HepG2 (cell line): ENCODE measurements around the gene CCNJL. TPM values are rescaled to one million over a fixed set of nuclear protein-coding genes. Genes with fewer than 3 reads are reported as not detected.

Experiments
- ATAC-seq: fragments of 200-7000 bp; cut with Tn5 transposase; 3 replicates; pipeline ENCODE4 v1.9.1; 2020; ENCODE audit warnings: mild to moderate bottlenecking, moderate library complexity
- BruUV-seq: library from RNA; stranded (reverse); fragments of 400-500 nt; replicated peaks from 2 replicates; lab custom pipeline; 2021; lab: Mats Ljungman, UMichigan
- CTCF ChIA-PET: fragments of 300-600 bp; formaldehyde crosslinking; extraction: SDS; loops from one replicate; lab custom pipeline; 2021; ENCODE audit warnings: low total read pairs, inconsistent platforms, low intra/inter-chr PET ratio; lab: Yijun Ruan, JAX
- POLR2A ChIA-PET: fragments of 350-600 bp; sonication (Branson Sonifier 250); formaldehyde crosslinking; loops from one replicate; lab custom pipeline; 2020; ENCODE audit warnings: antibody characterized with exemption, inconsistent platforms; lab: Yijun Ruan, JAX
- DNase-seq: peaks from one replicate; pipeline ENCODE4 v3.0.0-alpha.2; 2015; ENCODE audit warnings: low spot score
- FAIRE-seq: peaks from 3 replicates; lab custom pipeline; 2011; peaks lifted over from hg19 to GRCh38; lab: Jason Lieb, UNC
- H2AFZ ChIP-seq: one replicate; pipeline ENCODE4 v1.6.1; 2011; ENCODE audit warnings: low read length, inconsistent platforms
- H3K27ac ChIP-seq: fragments of 300-600 bp; 3 replicates; pipeline ENCODE4 v1.8.0; 2011; ENCODE audit warnings: mixed run types, mild to moderate bottlenecking, mixed read lengths, low read length, inconsistent platforms; ENCODE audit not compliant: insufficient read depth; ENCODE audit errors: extremely low read length
- H3K27me3 ChIP-seq, 2 experiments: fragments of 200-600 bp in 1 of 2; 2 replicates in 1 of 2; 3 replicates in 1 of 2; pipeline versions ENCODE4 v1.6.0 to v1.8.0; 2011; ENCODE audit warnings: low read length in 2 of 2, mild to moderate bottlenecking in 2 of 2, moderate library complexity in 2 of 2, inconsistent platforms in 1 of 2; ENCODE audit not compliant: insufficient read depth in 2 of 2, control insufficient read depth in 1 of 2
- H3K36me3 ChIP-seq, 2 experiments: fragments of 200-600 bp in 1 of 2; replicated peaks in 1 of 2; 2 replicates in 1 of 2; 3 replicates in 1 of 2; pipeline versions ENCODE4 v1.5.1 to v1.8.0; 2011; ENCODE audit warnings: low read length in 2 of 2, inconsistent platforms in 1 of 2; ENCODE audit not compliant: insufficient read depth in 2 of 2, control insufficient read depth in 1 of 2
- H3K4me1 ChIP-seq: 2 replicates; pipeline ENCODE4 v1.5.1; 2012; ENCODE audit warnings: low read length, inconsistent platforms; ENCODE audit not compliant: insufficient read depth
- H3K4me2 ChIP-seq: 2 replicates; pipeline ENCODE4 v1.6.0; 2011; ENCODE audit warnings: low read depth, low read length, inconsistent platforms
- H3K4me3 ChIP-seq, 3 experiments: fragments of 200-600 bp in 1 of 3; sonication (generic), shearing (Covaris generic) in 1 of 3; replicated peaks in 1 of 3; 2 replicates each; pipeline ENCODE4 v1.5.1; 2011 to 2016; ENCODE audit warnings: low read length in 3 of 3, inconsistent platforms in 2 of 3, low read depth in 2 of 3, mild to moderate bottlenecking in 2 of 3, control low read depth in 1 of 3, mixed read lengths in 1 of 3; ENCODE audit not compliant: insufficient read depth in 1 of 3
- H3K79me2 ChIP-seq: one replicate; pipeline ENCODE4 v1.6.1; 2011; ENCODE audit warnings: low read length, inconsistent platforms; ENCODE audit not compliant: insufficient read depth
- H3K9ac ChIP-seq: 2 replicates; pipeline ENCODE4 v1.6.0; 2011; ENCODE audit warnings: mild to moderate bottlenecking, low read depth, low read length, inconsistent platforms; ENCODE audit not compliant: insufficient read depth
- H3K9me3 ChIP-seq: 2 replicates; pipeline ENCODE4 v1.5.1; 2012; ENCODE audit warnings: mild to moderate bottlenecking, low read length
- H4K20me1 ChIP-seq: 2 replicates; pipeline ENCODE4 v1.6.0; 2011; ENCODE audit warnings: inconsistent platforms, mild to moderate bottlenecking, low read length, moderate library complexity; ENCODE audit not compliant: insufficient read depth
- ATF7 ChIP-seq, 2 experiments: fragments of 450-650 bp in 1 of 2; sonication (generic) in 1 of 2; formaldehyde crosslinking in 1 of 2; IDR thresholded peaks; 2 replicates each; pipeline versions ENCODE4 v1.4.0 to v1.6.1; 2016 to 2020; ENCODE audit warnings: antibody characterized with exemption in 1 of 2, mild to moderate bottlenecking in 1 of 2, missing genetic modification reagents in 1 of 2
- CREB1 ChIP-seq, 2 experiments: fragments of 450-650 bp in 1 of 2; IDR thresholded peaks; 2 replicates each; pipeline ENCODE4 v1.6.1; 2016 to 2017; ENCODE audit warnings: control low read depth in 1 of 2, mild to moderate bottlenecking in 1 of 2, missing compliant biosample characterization in 1 of 2, missing genetic modification characterization in 1 of 2
- CREBL2 ChIP-seq: sonication (generic); formaldehyde crosslinking; IDR thresholded peaks from 2 replicates; pipeline ENCODE4 v1.8.1; 2023; ENCODE audit warnings: missing genetic modification reagents, mild to moderate bottlenecking, borderline replicate concordance
- EEA1 ChIP-seq: sonication (generic); formaldehyde crosslinking; IDR thresholded peaks from 2 replicates; pipeline ENCODE4 v1.5.1; 2020; ENCODE audit warnings: mild to moderate bottlenecking, missing genetic modification reagents, borderline replicate concordance
- HNF1B ChIP-seq: sonication (generic); formaldehyde crosslinking; IDR thresholded peaks from 2 replicates; pipeline ENCODE4 v1.5.1; 2020; ENCODE audit warnings: mild to moderate bottlenecking, moderate library complexity, missing genetic modification reagents
- ZSCAN21 ChIP-seq: sonication (generic); formaldehyde crosslinking; IDR thresholded peaks from 2 replicates; pipeline ENCODE4 v1.8.0; 2022; ENCODE audit warnings: mild to moderate bottlenecking, missing genetic modification reagents, moderate library complexity, borderline replicate concordance
- WGBS: methylation state at CpG from one replicate; pipeline ENCODE4 v1.1.6; 2017; ENCODE audit warnings: low lambda C conversion rate; 5-methylcytosine and 5-hydroxymethylcytosine counted together
- in situ Hi-C: cut with HindIII; loops from 2 replicates; pipeline ENCODE4 v1.10.0; 2017; ENCODE audit warnings: low pct_unique_long_range_greater_than_20kb; ENCODE audit not compliant: extremely low pct_ligation_motif_present
- intact Hi-C: fragments of 100-400 bp; cut with micrococcal nuclease; formaldehyde crosslinking; loops from one replicate; pipeline ENCODE4 v1.10.0; 2022; ENCODE audit not compliant: unreplicated experiment
- polyA plus RNA-seq, 8 experiments: library from polyadenylated mRNA; depleted of rRNA in 3 of 8; stranded (reverse) in 7 of 8; unstranded in 1 of 8; fragments of >200 nt; fragmentation: Illumina TruSeq in 4 of 8; extraction: Trizol in 4 of 8; gene quantifications; 2 replicates each; pipeline versions ENCODE4 v1.2.1 to v1.2.3, GENCODE V29; 2011 to 2016; ENCODE audit warnings: low read depth in 4 of 8, missing spikeins in 1 of 8, mixed read lengths in 1 of 8; ENCODE audit not compliant: insufficient read depth in 1 of 8
- total RNA-seq, 5 experiments: library from RNA; depleted of rRNA; stranded (reverse); fragments of >200 nt; fragmentation: Illumina TruSeq; extraction: Trizol; gene quantifications; 2 replicates each; pipeline ENCODE4 v1.2.3, GENCODE V29; 2016; ENCODE audit warnings: low read depth in 1 of 5
- TF ChIP-seq, protein P1 (sequence below): sonication (generic); formaldehyde crosslinking; IDR thresholded peaks from 2 replicates; pipeline ENCODE4 v1.4.0; 2020; ENCODE audit warnings: missing genetic modification reagents

Gene CCNJL
- total and polyA plus RNA-seq, 2 of the 13 experiments (the other 11 are each of a cell fraction or from before 2014, with no cell fraction given) = 1.6 to 4.4 TPM

GRCh38 chr5:160311491-160312133 lies 752 bp downstream of the CCNJL start:
- TF ChIP-seq, protein P1, sequence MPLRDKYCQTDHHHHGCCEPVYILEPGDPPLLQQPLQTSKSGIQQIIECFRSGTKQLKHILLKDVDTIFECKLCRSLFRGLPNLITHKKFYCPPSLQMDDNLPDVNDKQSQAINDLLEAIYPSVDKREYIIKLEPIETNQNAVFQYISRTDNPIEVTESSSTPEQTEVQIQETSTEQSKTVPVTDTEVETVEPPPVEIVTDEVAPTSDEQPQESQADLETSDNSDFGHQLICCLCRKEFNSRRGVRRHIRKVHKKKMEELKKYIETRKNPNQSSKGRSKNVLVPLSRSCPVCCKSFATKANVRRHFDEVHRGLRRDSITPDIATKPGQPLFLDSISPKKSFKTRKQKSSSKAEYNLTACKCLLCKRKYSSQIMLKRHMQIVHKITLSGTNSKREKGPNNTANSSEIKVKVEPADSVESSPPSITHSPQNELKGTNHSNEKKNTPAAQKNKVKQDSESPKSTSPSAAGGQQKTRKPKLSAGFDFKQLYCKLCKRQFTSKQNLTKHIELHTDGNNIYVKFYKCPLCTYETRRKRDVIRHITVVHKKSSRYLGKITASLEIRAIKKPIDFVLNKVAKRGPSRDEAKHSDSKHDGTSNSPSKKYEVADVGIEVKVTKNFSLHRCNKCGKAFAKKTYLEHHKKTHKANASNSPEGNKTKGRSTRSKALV = no peak
- TF ChIP-seq ZSCAN21 (0 out of 2 replicates have a peak, but pooled peaks have one; percentile 12), EEA1 (CRISPR knock-in tag) (0 out of 2 replicates have a peak, but pooled peaks have one; percentile 1)
- ChIA-PET POLR2A (no interaction called here), CTCF (no interaction called here)
- in situ Hi-C loops = no loop called here
- FAIRE-seq (no peak), ATAC-seq (peak; percentile 40), DNase-seq (no peak)
- no peaks in the 10 kb centered on the region for H3K9me3 ChIP-seq
- H3K27ac ChIP-seq = no peak overlapping the region
- H4K20me1 ChIP-seq = no peaks in the 10 kb centered on the region
- no peaks in the 10 kb centered on the region for H3K36me3 ChIP-seq
- no peaks in the 10 kb centered on the region for H3K79me2 ChIP-seq
- peaks cover 26% of the 10 kb centered on the region for H3K4me1 ChIP-seq
- WGBS = 47% methylated on average over 34 of the region's 45 CpGs
- H3K4me2 ChIP-seq = peak overlapping the region; percentile 76
- BruUV-seq = no TSS peak
- peak overlapping the region; percentile 60 for H3K9ac ChIP-seq
- intact Hi-C loops = no loop called here
- H2AFZ ChIP-seq = no peak overlapping the region
- peak overlapping the region; percentile 59 to 74 (median 65); a peak in 5 of 6 replicates for H3K4me3 ChIP-seq
- peaks cover 0 to 3% of the 10 kb centered on the region in 2 experiments; a peak in 2 of 5 replicates for H3K27me3 ChIP-seq

GRCh38 chr5:160310552-160311295 lies 1.6 kb downstream of the CCNJL start:
- no peaks in the 10 kb centered on the region for H3K9me3 ChIP-seq
- no peaks in the 10 kb centered on the region for H3K79me2 ChIP-seq
- WGBS = 84% methylated on average over 4 of the region's 4 CpGs
- H3K4me3 ChIP-seq = 0 out of 6 replicates have a peak overlapping the region, but pooled peaks of 1 of the 3 experiments have one; percentile 65
- no TSS peak for BruUV-seq
- H3K27ac ChIP-seq = no peak overlapping the region
- ChIA-PET POLR2A (no interaction called here), CTCF (no interaction called here)
- intact Hi-C loops = no loop called here
- DNase-seq (no peak), FAIRE-seq (no peak), ATAC-seq (no peak)
- no peaks in the 10 kb centered on the region for H4K20me1 ChIP-seq
- H3K4me1 ChIP-seq = peaks cover 17% of the 10 kb centered on the region
- H2AFZ ChIP-seq = no peak overlapping the region
- no peak overlapping the region for H3K4me2 ChIP-seq
- in situ Hi-C loops = no loop called here
- H3K36me3 ChIP-seq = no peaks in the 10 kb centered on the region
- no peak overlapping the region for H3K9ac ChIP-seq
- H3K27me3 ChIP-seq = peaks cover 0 to 3% of the 10 kb centered on the region in 2 experiments; a peak in 2 of 5 replicates
- TF ChIP-seq ATF7 (IDR thresholded peaks at IDR 0.05) (peak; percentile 57; the same call in 1 of the 2 replicates), ATF7 (CRISPR knock-in tag; IDR thresholded peaks at IDR 0.05) (no peak), CREB1 (IDR thresholded peaks at IDR 0.05) (0 out of 2 replicates have a peak, but pooled peaks have one; percentile 25), CREB1 (CRISPR knock-in tag; IDR thresholded peaks at IDR 0.05) (no peak), HNF1B (CRISPR knock-in tag) (no peak), CREBL2 (CRISPR knock-in tag) (no peak)
